Astrocyte of the spinal cord (primary cell): Measurements from ENCODE around the gene ACTR5.
"Not testable (repeated sequence)": the region's sequence is repeated elsewhere in the genome, so short reads cannot be mapped to it uniquely, and the experiment has no call there.

Source experiments
- DNase-seq: peaks from one replicate; pipeline ENCODE4 v3.0.0; 2011; ENCODE audit warnings: low read depth, low spot score
- H3K4me3 ChIP-seq: 2 replicates; pipeline ENCODE4 v1.5.1; 2011; ENCODE audit warnings: low read depth, mild to moderate bottlenecking, low read length, moderate library complexity
- in situ Hi-C: cut with HindIII; loops from 2 replicates; pipeline ENCODE4 v1.10.0; 2017; ENCODE audit warnings: low sequenced_read_pairs
- TF ChIP-seq, protein P1 (sequence below): IDR thresholded peaks from 2 replicates; pipeline ENCODE4 v1.5.1; 2012; ENCODE audit warnings: low read depth, mild to moderate bottlenecking, low read length, inconsistent platforms

Gene ACTR5

DNA sequence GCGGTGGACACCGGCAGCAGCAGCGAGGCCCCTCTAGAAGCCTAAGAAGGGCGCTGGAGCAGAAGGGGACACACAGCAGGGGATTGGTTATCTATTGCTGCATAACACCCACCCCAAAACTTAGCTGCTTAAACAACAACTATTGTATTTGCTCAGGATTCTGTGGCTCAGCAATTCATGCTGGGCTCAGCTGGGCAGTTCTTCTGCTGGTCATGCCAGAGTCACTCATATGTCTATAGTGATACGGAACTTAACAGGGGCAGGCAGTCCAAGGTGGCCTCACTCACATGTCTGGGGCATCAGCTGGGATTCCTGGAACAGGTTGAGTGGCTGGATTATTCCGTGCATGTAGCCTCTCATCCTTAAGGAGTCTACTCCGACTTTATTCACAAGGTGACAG lies 39.6 kb downstream of the ACTR5 start:
- TF ChIP-seq, protein P1, sequence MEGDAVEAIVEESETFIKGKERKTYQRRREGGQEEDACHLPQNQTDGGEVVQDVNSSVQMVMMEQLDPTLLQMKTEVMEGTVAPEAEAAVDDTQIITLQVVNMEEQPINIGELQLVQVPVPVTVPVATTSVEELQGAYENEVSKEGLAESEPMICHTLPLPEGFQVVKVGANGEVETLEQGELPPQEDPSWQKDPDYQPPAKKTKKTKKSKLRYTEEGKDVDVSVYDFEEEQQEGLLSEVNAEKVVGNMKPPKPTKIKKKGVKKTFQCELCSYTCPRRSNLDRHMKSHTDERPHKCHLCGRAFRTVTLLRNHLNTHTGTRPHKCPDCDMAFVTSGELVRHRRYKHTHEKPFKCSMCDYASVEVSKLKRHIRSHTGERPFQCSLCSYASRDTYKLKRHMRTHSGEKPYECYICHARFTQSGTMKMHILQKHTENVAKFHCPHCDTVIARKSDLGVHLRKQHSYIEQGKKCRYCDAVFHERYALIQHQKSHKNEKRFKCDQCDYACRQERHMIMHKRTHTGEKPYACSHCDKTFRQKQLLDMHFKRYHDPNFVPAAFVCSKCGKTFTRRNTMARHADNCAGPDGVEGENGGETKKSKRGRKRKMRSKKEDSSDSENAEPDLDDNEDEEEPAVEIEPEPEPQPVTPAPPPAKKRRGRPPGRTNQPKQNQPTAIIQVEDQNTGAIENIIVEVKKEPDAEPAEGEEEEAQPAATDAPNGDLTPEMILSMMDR = no peak
- H3K4me3 ChIP-seq = no peak overlapping the region
- in situ Hi-C loops = no loop called here
- no peak for DNase-seq

DNA sequence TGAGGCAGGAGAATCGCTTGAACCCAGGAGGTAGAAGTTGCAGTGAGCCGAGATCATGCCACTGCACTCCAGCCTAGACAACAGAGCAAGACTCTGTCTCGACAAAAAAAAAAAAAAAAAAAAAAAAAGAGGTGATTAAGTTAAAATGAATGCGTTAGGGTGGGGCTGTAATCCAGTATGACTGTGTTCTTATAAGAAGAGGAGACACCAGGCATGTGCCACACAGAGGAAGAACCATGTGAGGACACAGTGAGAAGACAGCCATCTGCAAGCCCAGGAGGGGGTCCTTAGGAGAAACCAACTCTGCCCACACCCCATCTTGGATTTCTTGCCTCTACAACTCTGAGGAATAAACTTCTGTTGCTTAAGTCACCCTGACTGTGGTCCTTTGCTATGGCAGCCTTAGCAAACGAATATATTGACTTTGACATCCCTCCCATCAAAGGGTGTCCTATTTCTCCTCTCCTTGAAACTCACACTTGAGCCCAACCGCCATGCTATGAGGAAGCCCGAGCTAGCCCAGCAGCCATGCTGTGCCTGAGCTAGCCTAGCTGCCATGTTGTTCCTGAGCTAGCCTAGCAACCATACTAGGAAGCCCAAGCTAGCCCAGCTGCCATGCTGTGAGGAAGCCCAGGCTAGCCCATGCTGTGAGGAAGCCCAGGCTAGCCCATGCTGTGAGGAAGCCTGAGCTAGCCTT lies 41.4 kb downstream of the ACTR5 start:
- TF ChIP-seq, protein P1 = no peak
- no peak overlapping the region for H3K4me3 ChIP-seq
- DNase-seq = peak; percentile 13
- in situ Hi-C loops = no loop called here

GRCh38 chr20:38790200-38791053 lies 42.2 kb downstream of the ACTR5 start:
- in situ Hi-C loops = no loop called here
- TF ChIP-seq, protein P1 = peak; percentile 32
- DNase-seq = no peak
- no peak overlapping the region for H3K4me3 ChIP-seq

GRCh38 chr20:38791291-38791690 lies 43.0 kb downstream of the ACTR5 start:
- no peak overlapping the region for H3K4me3 ChIP-seq
- TF ChIP-seq, protein P1 = no peak
- DNase-seq = no peak
- in situ Hi-C loops = no loop called here

DNA sequence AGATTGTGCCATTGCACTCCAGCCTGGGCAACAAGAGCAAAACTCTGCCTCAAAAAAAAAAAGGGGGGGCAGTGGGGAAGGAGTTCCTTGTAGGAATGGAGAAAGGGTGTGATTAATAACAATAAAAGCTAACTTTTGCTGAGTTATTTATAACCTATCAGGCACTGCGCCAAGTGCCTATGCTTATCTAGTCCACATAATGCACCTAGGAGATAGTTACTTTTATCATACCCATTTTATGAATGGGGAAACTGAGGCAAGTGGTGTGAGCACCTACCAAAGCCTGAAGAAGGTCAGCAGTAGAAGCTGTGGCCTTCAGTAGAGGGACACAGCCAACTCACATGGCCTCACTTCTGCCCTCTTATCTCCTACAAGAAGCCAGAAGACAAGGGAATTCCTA lies 43.7 kb downstream of the ACTR5 start:
- DNase-seq = no peak
- in situ Hi-C loops = no loop called here
- TF ChIP-seq, protein P1 = no peak
- no peak overlapping the region for H3K4me3 ChIP-seq

- H3K4me3 ChIP-seq, DNase-seq, in situ Hi-C loops: not testable (repeated sequence)
Measured at GRCh38 chr20:38794057-38794456, 45.8 kb downstream of the ACTR5 start.

- DNase-seq = no peak
- H3K4me3 ChIP-seq = no peak overlapping the region
- TF ChIP-seq, protein P1 = no peak
- in situ Hi-C loops = no loop called here
Measured at GRCh38 chr20:38798266-38798665, 50.0 kb downstream of the ACTR5 start.
